Tibial artery (tissue), 4 donors: ENCODE measurements around the gene DSE.

Experiments used
- DNase-seq, 2 donors: peaks; one replicate each; pipeline ENCODE4 v3.0.0-alpha.2; 2019
- H3K27ac ChIP-seq, 2 donors: fragments of 200-600 bp; sonication (generic) in 1 of 2; 1 replicate in 1 of 2; 2 replicates in 1 of 2; pipeline ENCODE4 v1.5.1; 2018 to 2019; ENCODE audit warnings: mild to moderate bottlenecking in 1 of 2
- H3K27me3 ChIP-seq, 2 donors: fragments of 200-600 bp; sonication (generic) in 1 of 2; one replicate each; pipeline versions ENCODE4 v1.5.1 to v1.6.0; 2016 to 2019
- H3K36me3 ChIP-seq, 3 donors: fragments of 200-600 bp; sonication (generic) in 2 of 3; one replicate each; pipeline ENCODE4 v1.5.1; 2016 to 2019; ENCODE audit warnings: mild to moderate bottlenecking in 2 of 3
- H3K4me1 ChIP-seq, 4 donors: fragments of 200-600 bp; sonication (generic) in 2 of 4; 1 replicate in 3 of 4; 2 replicates in 1 of 4; pipeline ENCODE4 v1.5.1; 2016 to 2019
- H3K4me3 ChIP-seq, 2 donors: fragments of 200-600 bp; sonication (generic) in 1 of 2; 1 replicate in 1 of 2; 2 replicates in 1 of 2; pipeline ENCODE4 v1.5.1; 2018 to 2019; ENCODE audit warnings: mild to moderate bottlenecking in 2 of 2
- H3K9me3 ChIP-seq, 3 donors: fragments of 200-600 bp; sonication (generic) in 1 of 3; one replicate each; pipeline ENCODE4 v1.5.1; 2016 to 2019
- intact Hi-C: fragments of 100-400 bp; cut with DNase I; formaldehyde crosslinking; loops from one replicate; pipeline ENCODE4 v1.15.0; 2023; ENCODE audit warnings: low total_unique reads
- TF ChIP-seq, protein P1 (sequence below), 2 experiments: fragments of 200-600 bp in 1 of 2; fragments of 450-650 bp in 1 of 2; IDR thresholded peaks; one replicate each; pipeline ENCODE4 v1.5.1; 2017 to 2019; ENCODE audit warnings: antibody characterized with exemption in 2 of 2, mild to moderate bottlenecking in 1 of 2, moderate library complexity in 1 of 2

Gene DSE

DNA sequence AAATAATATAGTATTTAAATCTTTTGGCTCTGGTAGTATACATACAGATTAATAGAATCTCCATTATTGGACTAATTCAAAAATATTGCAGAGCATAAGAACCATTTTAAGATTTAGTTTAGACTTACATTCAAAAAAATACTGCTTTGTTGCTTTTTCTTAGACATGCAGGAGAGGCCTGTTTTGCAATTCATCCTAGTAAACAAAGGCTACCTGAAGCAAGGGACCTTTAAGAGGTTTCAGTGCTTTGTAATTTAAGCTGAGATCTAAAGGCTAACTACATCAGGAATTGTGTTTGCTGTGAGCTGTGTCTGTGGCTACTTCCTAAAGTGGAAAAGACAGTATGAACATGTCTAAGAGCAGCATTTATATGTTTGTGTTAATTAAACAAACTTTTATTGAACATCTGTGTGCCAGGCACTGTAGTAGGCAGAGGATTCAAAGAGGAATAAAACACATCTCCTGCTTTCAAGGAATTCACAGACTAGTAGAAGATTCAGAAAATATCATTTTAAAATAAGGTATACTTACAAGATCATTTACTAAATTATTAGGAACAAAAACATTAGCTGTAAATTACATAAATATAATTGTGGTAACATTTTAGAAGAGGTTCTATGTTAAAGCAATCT is 61.3 kb downstream of the DSE start:
- TF ChIP-seq, protein P1, sequence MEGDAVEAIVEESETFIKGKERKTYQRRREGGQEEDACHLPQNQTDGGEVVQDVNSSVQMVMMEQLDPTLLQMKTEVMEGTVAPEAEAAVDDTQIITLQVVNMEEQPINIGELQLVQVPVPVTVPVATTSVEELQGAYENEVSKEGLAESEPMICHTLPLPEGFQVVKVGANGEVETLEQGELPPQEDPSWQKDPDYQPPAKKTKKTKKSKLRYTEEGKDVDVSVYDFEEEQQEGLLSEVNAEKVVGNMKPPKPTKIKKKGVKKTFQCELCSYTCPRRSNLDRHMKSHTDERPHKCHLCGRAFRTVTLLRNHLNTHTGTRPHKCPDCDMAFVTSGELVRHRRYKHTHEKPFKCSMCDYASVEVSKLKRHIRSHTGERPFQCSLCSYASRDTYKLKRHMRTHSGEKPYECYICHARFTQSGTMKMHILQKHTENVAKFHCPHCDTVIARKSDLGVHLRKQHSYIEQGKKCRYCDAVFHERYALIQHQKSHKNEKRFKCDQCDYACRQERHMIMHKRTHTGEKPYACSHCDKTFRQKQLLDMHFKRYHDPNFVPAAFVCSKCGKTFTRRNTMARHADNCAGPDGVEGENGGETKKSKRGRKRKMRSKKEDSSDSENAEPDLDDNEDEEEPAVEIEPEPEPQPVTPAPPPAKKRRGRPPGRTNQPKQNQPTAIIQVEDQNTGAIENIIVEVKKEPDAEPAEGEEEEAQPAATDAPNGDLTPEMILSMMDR (IDR thresholded peaks at IDR 0.05), result no peak
- DNase-seq, result no peak
- no peak overlapping the region for H3K27ac ChIP-seq
- no peaks in the 10 kb centered on the region for H3K27me3 ChIP-seq
- no peak overlapping the region for H3K4me3 ChIP-seq
- no peaks in the 10 kb centered on the region for H3K9me3 ChIP-seq
- H3K4me1 ChIP-seq, result no peaks in the 10 kb centered on the region
- peaks cover 39 to 48% (median 40%) of the 10 kb centered on the region in 3 donors for H3K36me3 ChIP-seq
- intact Hi-C loops, result no loop called here

DNA sequence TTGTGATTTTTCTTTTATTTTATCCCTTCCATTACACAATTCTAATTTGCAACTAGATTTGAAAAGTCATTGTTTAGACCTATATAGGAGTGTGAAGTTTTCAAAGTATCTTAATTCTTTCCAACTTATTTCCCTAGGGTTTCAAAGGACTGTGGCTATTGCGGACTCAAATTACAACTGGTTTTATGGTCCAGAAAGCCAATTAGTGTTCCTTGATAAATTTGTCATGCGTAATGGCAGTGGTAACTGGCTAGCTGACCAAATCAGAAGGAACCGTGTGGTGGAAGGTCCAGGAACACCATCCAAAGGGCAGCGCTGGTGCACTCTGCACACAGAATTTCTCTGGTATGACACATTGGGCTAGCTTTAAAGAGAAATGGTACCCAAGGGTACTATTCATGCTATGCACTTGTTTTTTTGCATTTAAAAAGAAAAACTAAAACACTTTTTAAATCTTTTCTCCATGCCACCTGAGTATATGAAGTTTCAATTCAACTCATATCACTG is 62.5 kb downstream of the DSE start:
- TF ChIP-seq, protein P1 (IDR thresholded peaks at IDR 0.05), result no peak
- intact Hi-C loops, result no loop called here
- H3K4me1 ChIP-seq, result peaks cover 0 to 2% (median 0%) of the 10 kb centered on the region in 4 donors
- no peak overlapping the region for H3K27ac ChIP-seq
- no peaks in the 10 kb centered on the region for H3K9me3 ChIP-seq
- H3K27me3 ChIP-seq, result no peaks in the 10 kb centered on the region
- no peak for DNase-seq
- peaks cover 29 to 38% (median 31%) of the 10 kb centered on the region in 3 donors for H3K36me3 ChIP-seq
- H3K4me3 ChIP-seq, result no peak overlapping the region

DNA sequence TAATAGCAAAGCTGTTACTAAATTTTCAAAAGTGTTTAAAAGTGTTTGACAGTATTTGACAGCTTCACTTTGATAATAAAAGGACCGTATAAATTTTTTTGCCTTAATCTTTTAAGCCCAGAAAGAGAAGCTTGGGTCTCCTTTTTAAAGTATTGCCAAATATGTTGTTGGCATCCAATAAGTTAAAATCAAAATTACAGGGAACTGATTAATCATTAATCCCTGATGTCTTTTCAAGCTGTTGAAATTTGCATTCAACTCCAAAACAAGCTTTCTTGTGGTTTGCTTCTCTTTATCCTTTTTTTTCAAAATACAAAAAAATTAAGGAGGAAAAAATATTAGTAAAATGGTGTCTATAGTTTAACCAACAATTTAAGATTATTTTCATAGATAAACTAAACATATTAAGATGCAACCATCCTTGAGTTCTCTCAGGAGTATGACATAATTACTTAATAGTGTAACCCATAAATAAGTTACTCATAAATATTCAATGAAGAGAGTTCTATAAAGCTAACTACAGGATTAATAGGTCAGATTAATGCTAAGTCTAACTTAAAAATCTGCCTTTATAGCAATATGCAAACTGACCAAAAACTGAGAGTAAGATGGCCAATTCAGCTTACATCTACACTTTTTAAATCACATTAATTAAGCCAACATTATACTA is 63.4 kb downstream of the DSE start:
- intact Hi-C loops, result no loop called here
- Histone ChIP-seq H3K27ac (no peak overlapping the region), H3K27me3 (no peaks in the 10 kb centered on the region), H3K36me3 (peaks cover 20 to 32% (median 27%) of the 10 kb centered on the region in 3 donors), H3K4me1 (peaks cover 0 to 10% (median 2%) of the 10 kb centered on the region in 4 donors), H3K9me3 (no peaks in the 10 kb centered on the region), H3K4me3 (no peak overlapping the region)
- TF ChIP-seq, protein P1 (IDR thresholded peaks at IDR 0.05), result no peak
- DNase-seq, result no peak

DNA sequence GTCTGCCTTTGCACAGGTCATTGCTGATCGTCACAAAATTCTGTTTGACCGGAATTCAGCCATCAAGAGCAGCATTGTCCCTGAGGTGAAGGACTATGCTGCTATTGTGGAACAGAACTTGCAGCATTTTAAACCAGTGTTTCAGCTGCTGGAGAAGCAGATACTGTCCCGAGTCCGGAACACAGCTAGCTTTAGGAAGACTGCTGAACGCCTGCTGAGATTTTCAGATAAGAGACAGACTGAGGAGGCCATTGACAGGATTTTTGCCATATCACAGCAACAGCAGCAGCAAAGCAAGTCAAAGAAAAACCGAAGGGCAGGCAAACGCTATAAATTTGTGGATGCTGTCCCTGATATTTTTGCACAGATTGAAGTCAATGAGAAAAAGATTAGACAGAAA is 65.8 kb downstream of the DSE start:
- DNase-seq, result no peak
- intact Hi-C loops, result no loop called here
- Histone ChIP-seq H3K4me1 (peaks cover 0 to 16% (median 2%) of the 10 kb centered on the region in 4 donors), H3K9me3 (no peaks in the 10 kb centered on the region), H3K27me3 (no peaks in the 10 kb centered on the region), H3K36me3 (peaks cover 8 to 24% (median 15%) of the 10 kb centered on the region in 3 donors), H3K27ac (no peak overlapping the region), H3K4me3 (no peak overlapping the region)
- TF ChIP-seq, protein P1 (IDR thresholded peaks at IDR 0.05), result no peak

DNA sequence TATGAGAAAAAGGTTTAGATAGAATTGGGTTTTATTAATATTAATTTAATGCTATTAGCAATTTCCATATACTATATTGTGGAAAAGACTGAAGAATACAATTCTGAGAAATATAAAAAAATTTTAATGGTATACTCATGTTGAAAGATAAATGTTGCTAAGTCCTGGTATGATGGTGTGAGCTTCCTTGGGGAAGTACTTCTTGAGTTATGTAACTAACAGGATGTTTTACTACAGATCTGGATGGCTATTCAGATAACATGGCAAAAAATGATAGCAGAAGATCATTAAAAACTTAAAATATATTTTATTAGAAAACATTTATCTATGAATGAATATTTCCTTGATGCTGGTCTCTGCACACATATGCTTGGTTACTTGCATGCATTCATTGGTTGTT is 66.9 kb downstream of the DSE start:
- no peaks in the 10 kb centered on the region for H3K27me3 ChIP-seq
- TF ChIP-seq, protein P1 (IDR thresholded peaks at IDR 0.05), result no peak
- DNase-seq, result no peak
- no peak overlapping the region for H3K4me3 ChIP-seq
- H3K36me3 ChIP-seq, result peaks cover 0 to 17% (median 15%) of the 10 kb centered on the region in 3 donors
- H3K9me3 ChIP-seq, result no peaks in the 10 kb centered on the region
- intact Hi-C loops, result no loop called here
- no peak overlapping the region for H3K27ac ChIP-seq
- peaks cover 0 to 17% (median 2%) of the 10 kb centered on the region in 4 donors for H3K4me1 ChIP-seq
